Neutrophil (primary cell): ENCODE data around the gene IFIT3.

Experiments
- H3K27ac ChIP-seq: fragments of 200-600 bp; sonication (generic); 2 replicates; pipeline ENCODE4 v1.5.1; 2016; ENCODE audit warnings: mild to moderate bottlenecking, moderate library complexity
- H3K27me3 ChIP-seq: fragments of 200-600 bp; sonication (generic); 2 replicates; pipeline ENCODE4 v1.6.0; 2016; ENCODE audit warnings: mild to moderate bottlenecking
- H3K36me3 ChIP-seq: fragments of 200-600 bp; sonication (generic); 2 replicates; pipeline ENCODE4 v1.5.1; 2017
- H3K4me1 ChIP-seq, 2 experiments: fragments of 200-600 bp in 1 of 2; sonication (generic) in 1 of 2; 1 replicate in 1 of 2; 2 replicates in 1 of 2; pipeline versions ENCODE4 v1.5.1 to v1.6.1; 2013 to 2016; ENCODE audit warnings: low read depth in 1 of 2, low read length in 1 of 2, mild to moderate bottlenecking in 1 of 2, moderate library complexity in 1 of 2; ENCODE audit not compliant: control insufficient read depth in 1 of 2, insufficient read depth in 1 of 2
- H3K4me3 ChIP-seq, 2 experiments: fragments of 200-600 bp in 1 of 2; sonication (generic) in 1 of 2; 1 replicate in 1 of 2; 2 replicates in 1 of 2; pipeline ENCODE4 v1.5.1; 2013 to 2016; ENCODE audit warnings: low read depth in 1 of 2, low read length in 1 of 2, mild to moderate bottlenecking in 1 of 2, moderate library complexity in 1 of 2
- H3K9me3 ChIP-seq: fragments of 200-600 bp; sonication (generic); 2 replicates; pipeline ENCODE4 v1.5.1; 2016
- CTCF ChIP-seq: fragments of 200-600 bp; sonication (generic); IDR thresholded peaks from 2 replicates; pipeline ENCODE4 v1.5.1; 2016; ENCODE audit warnings: antibody characterized with exemption

The IFIT3 gene, protein sequence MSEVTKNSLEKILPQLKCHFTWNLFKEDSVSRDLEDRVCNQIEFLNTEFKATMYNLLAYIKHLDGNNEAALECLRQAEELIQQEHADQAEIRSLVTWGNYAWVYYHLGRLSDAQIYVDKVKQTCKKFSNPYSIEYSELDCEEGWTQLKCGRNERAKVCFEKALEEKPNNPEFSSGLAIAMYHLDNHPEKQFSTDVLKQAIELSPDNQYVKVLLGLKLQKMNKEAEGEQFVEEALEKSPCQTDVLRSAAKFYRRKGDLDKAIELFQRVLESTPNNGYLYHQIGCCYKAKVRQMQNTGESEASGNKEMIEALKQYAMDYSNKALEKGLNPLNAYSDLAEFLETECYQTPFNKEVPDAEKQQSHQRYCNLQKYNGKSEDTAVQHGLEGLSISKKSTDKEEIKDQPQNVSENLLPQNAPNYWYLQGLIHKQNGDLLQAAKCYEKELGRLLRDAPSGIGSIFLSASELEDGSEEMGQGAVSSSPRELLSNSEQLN

DNA sequence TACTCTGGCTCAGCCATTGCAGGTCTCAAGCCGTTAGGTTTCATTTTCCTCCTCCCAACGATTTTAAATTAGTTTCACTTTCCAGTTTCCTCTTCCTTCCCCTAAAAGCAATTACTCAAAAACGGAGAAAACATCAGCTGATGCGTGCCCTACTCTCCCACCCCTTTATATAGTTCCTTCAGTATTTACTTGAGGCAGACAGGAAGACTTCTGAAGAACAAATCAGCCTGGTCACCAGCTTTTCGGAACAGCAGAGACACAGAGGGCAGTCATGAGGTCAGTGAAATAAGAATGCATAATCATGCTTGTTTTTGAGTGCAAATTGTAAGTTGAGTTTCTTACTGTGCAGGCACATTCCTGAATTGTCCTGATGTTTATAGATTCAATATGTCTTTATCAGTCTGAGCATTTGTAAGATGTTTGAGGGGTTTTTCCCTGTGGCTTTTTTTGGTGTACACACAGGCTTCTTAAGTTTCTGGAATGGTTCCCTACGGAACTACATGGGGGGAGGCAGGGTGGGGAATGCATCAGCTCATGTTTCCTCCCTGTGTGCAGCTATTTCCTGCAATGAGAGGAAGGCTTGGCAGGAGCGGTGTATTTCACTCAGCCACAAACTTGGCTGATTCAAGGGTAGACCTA lies at the start of gene IFIT3:
IFIT3 (plus strand) TSS at position 195 of the 639 bp plus-strand sequence; CDS start at position 272, 77 bp downstream.
- Histone ChIP-seq H3K4me3 (peak within 1 kb of the TSS; percentile 63 to 69), H3K27me3 (no peaks in the 10 kb centered on the region), H3K4me1 (peaks cover 60 to 63% of the 10 kb centered on the region in 2 experiments), H3K27ac (peak within 1 kb of the TSS; percentile 88), H3K9me3 (no peaks in the 10 kb centered on the region), H3K36me3 (peaks cover 4% of the 10 kb centered on the region)
- peak; percentile 15 for TF ChIP-seq CTCF

GRCh38 chr10:89278034-89278535 lies 49.7 kb upstream of the IFIT3 start:
- TF ChIP-seq CTCF: no peak
- Histone ChIP-seq H3K27me3 (no peaks in the 10 kb centered on the region), H3K9me3 (no peaks in the 10 kb centered on the region), H3K4me3 (no peak overlapping the region), H3K4me1 (no peaks in the 10 kb centered on the region), H3K36me3 (no peaks in the 10 kb centered on the region), H3K27ac (no peak overlapping the region)

- Histone ChIP-seq H3K36me3 (no peaks in the 10 kb centered on the region), H3K27me3 (peaks cover 4% of the 10 kb centered on the region), H3K4me1 (no peaks in the 10 kb centered on the region), H3K4me3 (no peak overlapping the region), H3K27ac (no peak overlapping the region), H3K9me3 (no peaks in the 10 kb centered on the region)
- TF ChIP-seq CTCF: no peak
These were observed 48.9 kb upstream of the IFIT3 start for GRCh38 chr10:89278900-89279392.

DNA sequence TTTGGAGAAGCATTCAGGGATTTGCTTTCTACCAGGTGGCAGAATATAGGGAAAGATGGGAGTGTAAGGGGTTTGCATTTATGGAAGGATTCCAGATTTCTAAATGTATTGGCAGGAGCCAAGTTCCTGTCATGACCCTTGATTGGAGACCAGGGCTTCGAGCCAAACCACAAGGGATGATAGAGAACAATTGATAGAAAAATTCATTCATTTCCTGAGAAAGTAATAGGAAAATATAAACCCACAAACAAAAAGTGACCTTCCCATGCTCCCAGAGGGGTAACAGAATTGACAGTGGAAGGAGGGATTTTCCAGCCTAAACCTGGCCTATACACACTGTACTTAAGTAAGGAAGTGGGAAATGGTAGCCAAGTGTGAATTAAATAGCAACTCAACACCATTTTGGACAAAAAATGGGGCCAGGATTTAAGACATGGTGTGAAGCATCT lies 48.4 kb upstream of the IFIT3 start:
- Histone ChIP-seq H3K27me3 (peaks cover 6% of the 10 kb centered on the region), H3K9me3 (no peaks in the 10 kb centered on the region), H3K4me3 (no peak overlapping the region), H3K36me3 (no peaks in the 10 kb centered on the region), H3K4me1 (no peaks in the 10 kb centered on the region), H3K27ac (no peak overlapping the region)
- TF ChIP-seq CTCF: no peak

GRCh38 chr10:89280508-89280907 lies 47.3 kb upstream of the IFIT3 start:
- Histone ChIP-seq H3K9me3 (no peaks in the 10 kb centered on the region), H3K27me3 (peaks cover 6% of the 10 kb centered on the region), H3K36me3 (no peaks in the 10 kb centered on the region), H3K4me3 (no peak overlapping the region), H3K27ac (no peak overlapping the region), H3K4me1 (no peaks in the 10 kb centered on the region)
- TF ChIP-seq CTCF: no peak
